ENCODE measurements around the gene APOC1. TPM values are rescaled to one million over a fixed set of nuclear protein-coding genes. Genes with fewer than 3 reads are reported as not detected.
"Not testable (repeated sequence)": the region's sequence is repeated elsewhere in the genome, so short reads cannot be mapped to it uniquely, and the experiment has no call there.

APOC1 gene
- total RNA-seq, 1 experiment from 2014 or later: 6.1 TPM

DNA sequence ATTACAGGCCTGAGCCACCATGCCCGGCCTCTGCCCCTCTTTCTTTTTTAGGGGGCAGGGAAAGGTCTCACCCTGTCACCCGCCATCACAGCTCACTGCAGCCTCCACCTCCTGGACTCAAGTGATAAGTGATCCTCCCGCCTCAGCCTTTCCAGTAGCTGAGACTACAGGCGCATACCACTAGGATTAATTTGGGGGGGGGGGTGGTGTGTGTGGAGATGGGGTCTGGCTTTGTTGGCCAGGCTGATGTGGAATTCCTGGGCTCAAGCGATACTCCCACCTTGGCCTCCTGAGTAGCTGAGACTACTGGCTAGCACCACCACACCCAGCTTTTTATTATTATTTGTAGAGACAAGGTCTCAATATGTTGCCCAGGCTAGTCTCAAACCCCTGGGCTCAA is 4.6 kb upstream of the APOC1 start:
- DNase-seq (ENCODE audit: extremely low read depth, low read depth): no peak

DNA sequence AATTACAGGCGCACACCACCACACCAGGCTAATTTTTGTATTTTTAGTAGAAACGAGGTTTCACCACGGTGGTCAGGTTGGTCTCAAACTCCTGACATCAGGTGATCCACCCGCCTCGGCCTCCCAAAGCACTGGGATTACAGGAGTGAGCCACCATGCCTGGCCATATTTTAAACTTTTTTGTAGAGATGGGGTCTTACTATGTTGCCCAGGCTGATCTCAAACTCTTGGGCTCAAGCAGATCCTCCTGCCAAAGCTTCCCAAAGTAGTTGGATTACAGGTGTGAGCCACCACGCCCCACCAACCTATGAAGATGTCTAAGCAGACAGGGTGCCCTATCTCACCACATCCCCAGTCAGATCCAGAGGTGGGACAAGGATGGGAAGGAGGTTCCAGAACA is 2.5 kb upstream of the APOC1 start:
- not testable (repeated sequence) for DNase-seq (ENCODE audit: extremely low read depth, low read depth)

DNA sequence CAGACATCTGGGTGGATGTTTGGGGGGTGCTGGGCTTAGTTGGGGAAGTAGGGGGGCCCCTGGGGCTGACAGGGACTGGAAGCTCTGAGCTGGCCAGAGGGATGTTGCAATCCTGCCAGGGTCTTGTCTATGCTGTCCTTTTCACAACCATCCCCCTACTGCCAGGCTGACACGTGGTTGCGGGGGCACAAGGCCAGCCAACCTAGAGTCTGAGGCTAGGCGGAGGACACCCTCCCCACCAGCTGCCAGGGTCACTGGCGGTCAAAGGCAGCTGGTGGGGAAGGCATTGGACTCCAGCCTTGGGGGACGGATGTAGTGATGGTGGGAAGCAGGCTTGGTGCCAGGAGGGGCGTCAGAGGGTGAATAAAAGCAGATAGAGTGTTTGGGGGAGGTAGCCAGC is 1.6 kb upstream of the APOC1 start:
- no peak for DNase-seq (ENCODE audit: extremely low read depth, low read depth)

DNA sequence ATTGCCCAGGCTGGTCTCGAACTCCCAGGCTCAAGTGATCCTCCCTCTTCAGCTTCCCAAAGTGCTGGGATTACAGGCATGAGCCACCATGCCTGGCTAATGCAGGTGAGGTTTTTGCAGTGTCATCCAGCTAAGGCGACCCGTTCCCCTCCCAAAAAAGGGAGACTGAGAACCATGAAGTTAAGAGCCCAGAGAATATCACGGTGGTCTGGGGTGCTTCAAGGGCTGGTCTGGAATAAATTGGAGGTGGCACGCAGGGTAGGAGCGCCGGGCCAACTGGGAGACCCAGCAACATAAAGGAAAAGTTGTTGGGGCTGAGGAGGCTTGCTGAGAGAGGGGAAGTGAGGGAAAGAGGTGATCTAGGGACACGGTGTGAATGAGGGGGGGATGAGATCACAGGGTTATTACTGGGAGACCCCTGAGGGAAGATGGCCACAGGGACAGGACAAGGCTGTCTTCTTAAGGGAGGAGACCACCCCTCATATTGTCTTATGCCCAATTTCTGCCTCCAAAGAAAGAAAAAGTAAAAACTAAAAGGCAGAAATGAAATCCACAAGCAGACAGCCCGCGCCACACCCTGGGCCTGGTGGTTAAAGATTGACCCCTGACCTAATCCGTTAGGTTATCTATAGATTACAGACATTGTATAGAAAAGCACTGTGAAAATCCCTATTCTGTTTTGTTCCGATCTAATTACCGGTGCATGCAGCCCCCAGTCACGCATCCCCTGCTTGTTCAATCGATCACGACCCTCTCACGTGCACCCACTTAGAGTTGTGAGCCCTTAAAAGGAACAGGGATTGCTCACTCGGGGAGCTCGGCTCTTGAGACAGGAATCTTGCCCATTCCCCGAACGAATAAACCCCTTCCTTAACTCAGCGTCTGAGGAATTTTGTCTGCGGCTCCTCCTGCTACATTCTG is 636 bp upstream of the APOC1 start:
- not testable (repeated sequence) for DNase-seq (ENCODE audit: extremely low read depth, low read depth)

DNA sequence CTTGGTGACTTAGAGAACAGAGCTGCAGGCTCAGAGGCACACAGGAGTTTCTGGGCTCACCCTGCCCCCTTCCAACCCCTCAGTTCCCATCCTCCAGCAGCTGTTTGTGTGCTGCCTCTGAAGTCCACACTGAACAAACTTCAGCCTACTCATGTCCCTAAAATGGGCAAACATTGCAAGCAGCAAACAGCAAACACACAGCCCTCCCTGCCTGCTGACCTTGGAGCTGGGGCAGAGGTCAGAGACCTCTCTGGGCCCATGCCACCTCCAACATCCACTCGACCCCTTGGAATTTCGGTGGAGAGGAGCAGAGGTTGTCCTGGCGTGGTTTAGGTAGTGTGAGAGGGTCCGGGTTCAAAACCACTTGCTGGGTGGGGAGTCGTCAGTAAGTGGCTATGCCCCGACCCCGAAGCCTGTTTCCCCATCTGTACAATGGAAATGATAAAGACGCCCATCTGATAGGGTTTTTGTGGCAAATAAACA is 9.9 kb downstream of the APOC1 start:
- no peak for DNase-seq (ENCODE audit: extremely low read depth, low read depth)

DNA sequence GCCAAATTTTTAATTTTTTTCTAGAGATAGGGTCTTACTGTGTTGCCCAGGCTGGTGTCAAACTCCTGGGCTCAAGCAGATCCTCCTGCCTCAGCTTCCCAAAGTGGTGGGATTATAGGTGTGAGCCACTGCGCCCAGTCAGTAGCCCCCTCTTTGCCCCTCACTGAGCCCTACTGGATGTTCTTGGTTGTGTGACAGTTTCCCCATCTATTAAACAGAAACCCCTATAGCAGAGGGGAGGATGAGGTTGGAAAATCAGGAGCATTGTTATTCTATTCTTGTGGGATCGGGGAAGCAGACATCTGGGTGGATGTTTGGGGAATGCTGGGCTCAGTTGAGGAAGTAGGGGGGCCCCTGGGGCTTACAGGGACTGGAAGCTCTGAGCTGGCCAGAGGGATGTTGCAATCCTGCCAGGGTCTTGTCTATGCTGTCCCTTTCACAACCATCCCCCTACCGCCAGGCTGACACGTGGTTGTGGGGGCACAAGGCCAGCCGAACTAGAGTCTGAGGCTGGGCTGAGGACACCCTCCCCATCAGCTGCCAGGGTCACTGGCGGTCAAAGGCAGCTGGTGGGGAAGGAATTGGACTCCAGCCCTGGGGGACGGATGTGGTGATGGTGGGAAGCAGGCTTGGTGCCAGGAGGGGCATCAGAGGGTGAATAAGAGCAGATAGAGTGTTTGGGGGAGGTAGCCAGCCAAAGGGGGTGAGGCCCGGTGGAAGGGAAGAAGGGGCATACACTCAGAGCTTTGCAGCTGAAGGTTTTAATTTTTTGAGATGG is 10.9 kb downstream of the APOC1 start:
- no peak for DNase-seq (ENCODE audit: extremely low read depth, low read depth)

DNA sequence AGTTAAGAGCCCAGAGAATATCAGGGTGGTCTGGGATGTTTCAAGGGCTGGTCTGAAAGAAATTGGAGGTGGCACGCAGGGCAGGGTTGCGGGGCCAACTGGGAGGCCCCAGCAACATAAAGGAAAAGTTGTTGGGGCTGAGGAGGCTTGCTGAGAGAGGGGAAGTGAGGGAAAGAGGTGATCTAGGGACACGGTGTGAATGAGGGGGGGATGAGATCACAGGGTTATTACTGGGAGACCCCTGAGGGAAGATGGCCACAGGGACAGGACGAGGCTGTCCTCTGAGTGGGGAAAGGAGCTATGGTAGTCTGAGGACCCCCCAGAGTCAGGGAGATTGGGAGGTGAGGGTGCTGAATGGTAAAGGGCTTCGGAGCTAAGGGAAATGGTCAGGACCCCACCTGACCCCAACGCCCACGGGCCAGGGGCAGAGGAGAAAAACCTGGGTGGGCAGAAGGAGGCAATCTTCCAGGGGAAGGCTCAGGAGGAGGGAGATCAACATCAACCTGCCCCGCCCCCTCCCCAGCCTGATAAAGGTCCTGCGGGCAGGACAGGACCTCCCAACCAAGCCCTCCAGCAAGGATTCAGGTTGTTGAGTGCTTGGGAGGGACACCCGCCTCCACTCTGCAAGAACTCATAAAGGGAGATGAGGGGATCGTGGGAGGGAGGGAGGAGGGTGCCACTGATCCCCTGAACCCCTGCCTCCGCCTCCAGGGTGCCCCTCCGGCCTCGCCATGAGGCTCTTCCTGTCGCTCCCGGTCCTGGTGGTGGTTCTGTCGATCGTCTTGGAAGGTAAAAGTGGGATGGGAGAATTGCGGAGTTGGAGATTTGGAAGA is 12.1 kb downstream of the APOC1 start:
- not testable (repeated sequence) for DNase-seq (ENCODE audit: extremely low read depth, low read depth)

DNA sequence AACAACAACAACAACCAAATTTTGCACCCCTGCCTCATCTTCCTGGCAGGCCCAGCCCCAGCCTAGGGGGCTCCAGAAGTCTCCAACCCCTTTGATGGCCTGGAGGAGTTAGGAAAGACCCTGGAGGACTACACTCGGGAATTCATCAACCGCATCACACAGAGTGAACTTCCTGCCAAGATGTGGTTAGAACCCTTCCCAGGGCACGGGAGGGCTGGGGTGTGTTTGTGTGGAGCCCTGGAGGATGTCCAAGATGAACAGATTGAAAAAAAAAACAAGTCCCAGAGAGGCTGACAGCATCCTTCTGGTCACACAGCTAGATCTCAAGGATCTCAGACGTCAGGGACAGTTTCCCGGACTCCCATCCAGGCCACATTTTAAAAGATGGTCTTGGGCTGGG is 13.3 kb downstream of the APOC1 start:
- DNase-seq (ENCODE audit: extremely low read depth, low read depth): no peak

DNA sequence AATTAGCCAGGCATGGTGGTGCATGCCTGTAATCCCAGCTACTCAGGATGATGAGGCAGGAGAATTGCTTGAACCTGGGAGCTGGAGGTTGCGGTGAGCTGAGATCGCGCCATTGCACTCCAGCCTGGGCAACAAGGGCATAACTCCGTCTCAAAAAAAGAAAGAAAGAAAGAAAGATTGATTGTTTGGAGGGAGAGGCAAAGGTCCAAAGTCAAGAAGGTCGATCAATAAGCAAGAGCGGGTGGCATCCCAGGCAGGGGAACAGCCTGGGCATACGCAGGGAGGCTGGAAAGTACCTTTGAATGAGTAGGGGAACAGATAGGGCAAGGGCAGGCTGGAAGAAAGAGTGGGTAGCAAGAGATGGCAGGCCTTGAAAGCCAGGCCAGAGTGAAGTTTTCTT is 15.7 kb downstream of the APOC1 start:
- DNase-seq (ENCODE audit: extremely low read depth, low read depth): no peak

DNA sequence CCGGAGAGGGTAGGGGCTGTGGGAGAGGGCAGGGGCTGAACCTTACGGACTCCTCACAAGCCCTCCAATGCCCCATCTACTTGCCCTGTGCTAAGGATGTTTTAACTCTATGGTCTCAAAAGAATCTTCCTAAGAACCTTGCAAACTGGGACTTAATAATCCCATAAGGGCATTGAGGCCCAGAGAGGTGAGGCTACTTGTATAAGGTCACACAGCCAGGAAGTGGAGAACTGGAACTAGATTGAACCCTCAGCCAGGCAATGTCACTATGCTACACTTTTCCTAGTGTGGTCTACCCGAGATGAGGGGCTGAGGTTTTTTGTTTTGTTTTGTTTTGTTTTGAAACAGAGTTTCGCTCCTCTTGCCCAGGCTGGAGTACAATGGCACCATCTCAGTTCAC is 17.1 kb downstream of the APOC1 start:
- no peak for DNase-seq (ENCODE audit: extremely low read depth, low read depth)

DNA sequence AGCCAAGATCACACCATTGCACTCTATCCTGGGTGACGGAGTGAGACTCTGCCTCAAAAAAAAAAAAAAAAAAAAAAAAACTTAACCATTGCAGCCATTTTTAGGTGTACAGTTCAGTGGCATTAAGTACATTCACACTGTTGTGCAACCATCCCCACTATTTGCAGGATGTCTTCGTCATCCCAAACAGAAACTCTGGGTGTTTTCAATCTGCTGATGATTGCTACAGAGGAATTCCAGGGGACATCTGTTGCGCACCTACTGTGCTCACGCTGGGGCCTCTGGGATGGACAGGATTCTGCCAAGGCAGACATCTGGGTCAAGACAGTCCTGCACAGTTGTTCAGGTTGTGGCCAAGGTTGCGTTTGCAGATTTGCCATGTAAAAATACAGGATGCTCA is 25.3 kb downstream of the APOC1 start:
- DNase-seq (ENCODE audit: extremely low read depth, low read depth): no peak

DNA sequence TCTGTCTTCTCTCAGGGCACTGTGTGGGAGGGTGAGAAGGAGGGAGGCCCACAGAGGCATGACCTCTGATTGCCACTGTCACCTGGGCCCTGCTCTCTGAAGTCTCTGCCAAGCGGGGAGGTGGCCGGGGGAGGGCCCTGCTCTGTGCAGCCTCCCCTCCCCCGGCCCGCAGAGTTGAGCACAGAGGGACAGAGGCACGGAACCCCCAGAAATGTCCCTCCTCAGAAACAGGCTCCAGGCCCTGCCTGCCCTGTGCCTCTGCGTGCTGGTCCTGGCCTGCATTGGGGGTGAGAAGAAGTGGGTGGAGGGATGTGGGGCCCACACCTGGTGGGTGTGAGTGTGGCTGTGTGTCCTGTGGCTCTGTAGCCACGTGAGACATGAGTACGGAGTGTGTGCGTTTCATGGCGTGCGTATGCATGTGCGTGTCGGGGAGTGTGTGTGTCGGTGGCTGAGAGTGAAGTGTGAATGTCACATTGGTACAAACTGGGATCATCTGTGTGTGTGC is 27.7 kb downstream of the APOC1 start, which contains the start of gene APOC4:
Gene APOC4 (plus strand): TSS at position 171 of the 505 bp plus-strand sequence. CDS start 41 bp downstream, at position 212.
- no peak for DNase-seq (ENCODE audit: extremely low read depth, low read depth)

DNA sequence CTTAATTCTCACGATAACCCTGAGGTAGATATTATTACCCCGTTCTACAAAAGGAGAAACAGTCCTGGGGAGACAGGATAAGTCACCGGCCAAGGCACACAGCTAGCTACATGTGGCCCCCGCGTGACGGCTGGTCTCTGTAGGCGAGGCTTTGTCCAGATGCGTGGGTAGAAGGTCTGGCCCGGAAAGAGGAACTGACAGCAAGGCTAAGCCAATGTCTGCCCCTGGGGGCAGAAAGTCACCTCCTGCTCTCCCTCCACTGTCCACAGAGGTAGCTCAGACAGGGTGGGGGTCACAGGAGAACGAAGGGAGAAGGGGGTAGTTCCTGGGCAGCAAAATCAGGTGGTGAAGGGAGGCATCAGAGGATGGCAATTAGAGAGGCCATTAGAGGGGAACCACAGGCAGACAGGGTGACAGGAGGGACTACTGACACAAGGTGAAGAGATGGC is 29.4 kb downstream of the APOC1 start:
- no peak for DNase-seq (ENCODE audit: extremely low read depth, low read depth)

DNA sequence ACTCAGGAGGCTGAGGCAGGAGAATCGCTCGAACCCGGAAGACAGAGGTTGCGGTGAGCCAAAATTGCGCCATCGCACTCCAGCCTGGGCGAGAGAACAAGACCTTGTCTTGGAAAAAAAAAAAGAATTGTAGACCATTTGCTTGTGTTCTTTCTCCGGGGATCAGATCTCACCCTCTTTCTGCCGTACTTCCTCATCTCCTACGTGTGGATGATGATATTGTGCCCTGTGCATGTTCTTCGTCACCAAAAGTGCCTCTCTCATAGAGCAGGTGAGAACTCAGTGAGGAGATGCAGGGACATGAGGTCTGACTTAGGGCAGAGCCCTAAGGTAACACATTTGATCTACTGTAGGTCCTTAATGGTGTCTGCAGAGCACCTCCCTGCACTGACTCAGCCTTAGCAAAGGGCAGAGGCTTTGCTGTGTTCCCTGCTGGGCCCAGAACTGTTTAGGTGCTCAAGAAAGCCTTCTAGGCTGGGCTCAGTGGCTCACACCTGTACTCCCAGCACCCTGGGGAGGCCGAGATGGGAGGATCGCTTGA is 32.7 kb downstream of the APOC1 start:
- no peak for DNase-seq (ENCODE audit: extremely low read depth, low read depth)

DNA sequence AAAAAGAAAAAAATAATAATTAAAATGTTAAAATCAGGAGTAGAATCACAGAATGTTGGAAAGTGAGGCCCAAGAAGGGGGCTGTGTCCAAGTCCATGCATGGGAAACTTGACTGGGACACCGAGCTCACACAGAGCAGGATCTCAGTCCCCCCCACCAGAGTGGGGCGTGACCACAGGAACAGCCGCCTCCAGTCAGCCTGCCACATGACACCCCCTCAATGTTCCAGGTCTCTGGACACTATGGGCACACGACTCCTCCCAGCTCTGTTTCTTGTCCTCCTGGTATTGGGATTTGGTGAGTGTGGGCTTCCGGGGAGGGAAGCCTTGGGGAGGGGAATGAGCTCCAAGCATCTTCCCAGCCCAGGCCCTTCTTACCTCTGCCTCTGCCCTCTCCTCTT is 33.8 kb downstream of the APOC1 start:
- no peak for DNase-seq (ENCODE audit: extremely low read depth, low read depth)

DNA sequence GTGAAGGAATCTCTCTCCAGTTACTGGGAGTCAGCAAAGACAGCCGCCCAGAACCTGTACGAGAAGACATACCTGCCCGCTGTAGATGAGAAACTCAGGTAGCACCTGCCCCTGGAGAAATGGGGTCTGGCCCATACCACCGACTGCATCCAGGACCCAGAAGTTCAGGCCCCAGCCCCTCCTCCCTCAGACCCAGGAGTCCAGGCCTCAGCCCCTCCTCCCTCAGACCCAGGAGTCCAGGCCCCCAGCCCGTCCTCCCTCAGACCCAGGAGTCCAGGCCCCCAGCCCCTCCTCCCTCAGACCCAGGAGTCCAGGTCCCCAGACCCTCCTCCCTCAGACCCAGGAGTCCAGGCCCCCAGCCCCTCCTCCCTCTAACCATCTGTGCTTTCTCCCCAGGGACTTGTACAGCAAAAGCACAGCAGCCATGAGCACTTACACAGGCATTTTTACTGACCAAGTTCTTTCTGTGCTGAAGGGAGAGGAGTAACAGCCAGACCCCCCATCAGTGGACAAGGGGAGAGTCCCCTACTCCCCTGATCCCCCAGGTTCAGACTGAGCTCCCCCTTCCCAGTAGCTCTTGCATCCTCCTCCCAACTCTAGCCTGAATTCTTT is 34.5 kb downstream of the APOC1 start:
- DNase-seq (ENCODE audit: extremely low read depth, low read depth): no peak

DNA sequence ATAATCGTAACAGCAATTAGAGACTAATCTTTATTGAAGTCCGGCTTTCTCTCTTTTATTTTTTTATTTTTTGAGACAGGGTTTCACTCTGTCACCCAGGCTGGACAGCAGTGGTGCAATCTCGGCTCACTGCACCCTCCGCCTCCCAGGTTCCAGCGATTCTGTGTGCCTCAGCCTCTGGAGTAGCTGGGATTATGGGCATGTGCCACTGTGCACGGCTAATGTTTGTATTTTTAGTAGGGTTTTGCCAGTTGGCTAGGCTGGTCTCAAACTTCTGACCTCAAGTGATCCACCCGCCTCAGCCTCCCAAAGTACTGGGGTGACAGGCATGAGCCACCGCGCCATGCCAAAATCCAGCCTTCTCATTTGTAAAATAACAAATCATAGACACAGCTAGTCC is 35.1 kb downstream of the APOC1 start:
- DNase-seq (ENCODE audit: extremely low read depth, low read depth): no peak

DNA sequence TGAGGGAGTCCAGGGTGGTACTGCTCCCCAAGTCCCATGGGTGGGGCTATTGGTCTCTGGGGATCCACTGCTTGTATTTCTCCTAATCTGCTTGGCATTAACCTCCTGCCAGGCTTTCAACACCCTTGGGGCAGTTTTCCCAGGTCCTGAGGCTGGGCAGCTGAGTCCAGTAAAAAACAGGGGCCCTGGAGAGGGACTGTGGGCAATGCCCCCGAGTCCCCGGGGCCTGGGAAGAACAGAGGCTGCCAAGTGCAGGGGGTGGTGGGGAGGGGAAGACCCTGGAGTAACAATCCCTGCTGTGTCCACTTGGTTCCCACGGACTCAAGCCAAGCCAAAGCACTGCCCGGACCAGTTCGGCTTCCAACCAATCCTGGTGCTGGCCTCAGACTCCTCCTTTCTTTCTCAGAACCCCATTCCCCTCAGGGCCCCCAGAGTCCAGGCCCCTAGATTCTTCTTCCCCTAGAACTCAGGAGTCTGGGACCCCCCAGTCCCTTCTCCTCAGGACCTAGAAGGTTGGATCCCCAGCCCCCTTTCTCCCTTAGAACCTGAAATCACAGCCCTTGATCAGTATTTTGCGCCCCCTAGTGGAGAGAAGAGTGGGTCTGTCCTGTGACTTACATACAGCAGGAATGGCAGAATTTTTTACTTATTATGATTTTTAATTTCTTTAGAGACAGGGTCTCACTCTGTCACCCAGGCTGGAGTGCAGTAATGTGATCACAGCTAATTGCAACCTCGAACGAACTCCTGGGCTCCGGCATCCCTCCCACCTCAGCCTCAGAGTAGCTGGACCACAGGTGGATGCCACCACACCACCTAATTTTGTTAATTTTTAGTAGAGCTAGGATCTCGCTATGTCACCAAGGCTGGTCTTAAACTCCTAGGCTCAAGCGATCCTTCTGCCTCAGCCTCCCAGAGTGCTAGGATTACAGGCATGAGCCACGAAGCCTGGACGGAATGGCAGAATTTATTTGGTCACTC is 37.1 kb downstream of the APOC1 start:
- peak; percentile 70 for DNase-seq (ENCODE audit: extremely low read depth, low read depth)

DNA sequence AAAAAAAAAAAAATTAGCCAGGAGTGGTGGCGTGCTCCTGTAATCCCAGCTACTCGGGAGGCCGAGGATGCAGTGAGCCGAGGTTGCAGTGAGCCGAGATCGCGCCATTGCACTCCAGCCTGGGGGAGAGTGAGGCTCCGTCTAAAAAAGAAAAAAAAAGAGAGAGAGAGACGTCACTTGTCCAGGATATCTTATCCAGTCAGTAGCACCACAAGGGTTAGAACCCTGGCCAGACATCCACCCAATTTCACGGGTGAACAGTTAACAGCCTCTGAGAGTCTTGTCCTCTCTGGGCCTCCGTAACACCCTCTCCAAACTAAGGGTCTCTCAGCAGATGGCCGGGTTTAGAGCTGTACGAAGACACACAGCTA is 39.9 kb downstream of the APOC1 start:
- no peak for DNase-seq (ENCODE audit: extremely low read depth, low read depth)

Measured in NCI-H460 (cell line).